ENCODE data around the gene CEMIP. TPM values are rescaled to one million over a fixed set of nuclear protein-coding genes. Genes with fewer than 3 reads are reported as not detected.

The CEMIP gene
- total and polyA plus RNA-seq, 10 of the 15 experiments (the other 5 are each of a cell fraction or from before 2014, with no cell fraction given) = 0.01 to 0.44 (median 0.16) TPM; not detected in 6

DNA sequence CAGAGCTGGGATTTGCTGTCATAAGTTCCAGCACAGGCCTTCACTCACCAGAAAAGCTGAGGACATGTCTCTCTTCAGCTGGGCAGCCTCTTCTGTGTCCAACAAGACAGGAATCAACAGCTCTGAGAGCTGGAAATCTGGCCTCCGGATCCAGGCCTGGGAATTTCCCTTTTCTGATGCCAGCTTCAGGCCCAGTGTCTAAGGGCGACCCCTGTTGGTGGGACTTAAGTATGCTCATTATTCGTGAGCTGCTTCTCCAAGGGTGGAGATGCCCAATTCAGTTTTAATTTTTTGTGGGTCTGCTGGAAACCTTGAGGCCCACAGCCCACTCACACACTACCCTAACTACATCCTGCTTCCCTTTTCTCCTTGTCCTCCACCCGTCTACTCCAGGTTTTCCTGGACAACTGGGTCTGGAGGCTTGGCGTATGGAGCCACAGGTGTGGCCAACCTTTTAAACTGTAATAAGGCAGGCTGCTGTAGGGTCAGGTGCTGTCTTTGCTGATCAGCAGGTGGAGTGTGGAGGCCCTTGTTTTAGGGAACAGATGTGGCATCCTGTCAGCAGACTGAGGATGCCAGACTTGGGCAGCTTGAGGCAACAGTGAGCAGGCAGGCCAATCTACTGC lies 2.6 kb upstream of the CEMIP start (continued):
- TF ChIP-seq CEBPB (IDR thresholded peaks at IDR 0.05; ENCODE audit: borderline replicate concordance in 1 of 2, low read depth in 2 of 2, low read length in 2 of 2) (no peak), SIN3A (IDR thresholded peaks at IDR 0.05; ENCODE audit: low read depth, low read length) (no peak), FOXM1 (IDR thresholded peaks at IDR 0.05; ENCODE audit: low read depth, low read length) (no peak), TBL1XR1 (IDR thresholded peaks at IDR 0.05; ENCODE audit: low read depth, low read length) (no peak), RAD51 (IDR thresholded peaks at IDR 0.05) (no peak), TARDBP (IDR thresholded peaks at IDR 0.05; ENCODE audit: borderline replicate concordance) (no peak), SPI1 (IDR thresholded peaks at IDR 0.05; ENCODE audit: borderline replicate concordance, insufficient read depth, low read depth, low read length) (no peak), DPF2 (IDR thresholded peaks at IDR 0.05) (no peak), TCF7 (IDR thresholded peaks at IDR 0.05; ENCODE audit: borderline replicate concordance) (no peak), CHD2 (IDR thresholded peaks at IDR 0.05; ENCODE audit: borderline replicate concordance, low read depth, low read length) (no peak), RFX5 (IDR thresholded peaks at IDR 0.05; ENCODE audit: low read depth, low read length) (no peak), HDAC2 (IDR thresholded peaks at IDR 0.05) (no peak), SUPT20H (IDR thresholded peaks at IDR 0.05; ENCODE audit: borderline replicate concordance, control insufficient read depth, low read depth, low read length) (no peak), STAT1 (conservative IDR thresholded peaks at IDR 0.05) (no peak), NFIC (IDR thresholded peaks at IDR 0.05; ENCODE audit: low read depth, low read length) (no peak), MYB (IDR thresholded peaks at IDR 0.05; ENCODE audit: borderline replicate concordance, low read depth, low read length) (no peak), PAX5 (IDR thresholded peaks at IDR 0.05; ENCODE audit: borderline replicate concordance, low read depth, low read length) (no peak), MTA2 (IDR thresholded peaks at IDR 0.05; ENCODE audit: low read depth) (no peak), CBFB (IDR thresholded peaks at IDR 0.05; ENCODE audit: low read depth) (no peak)
- TF ChIP-seq, protein P1, sequence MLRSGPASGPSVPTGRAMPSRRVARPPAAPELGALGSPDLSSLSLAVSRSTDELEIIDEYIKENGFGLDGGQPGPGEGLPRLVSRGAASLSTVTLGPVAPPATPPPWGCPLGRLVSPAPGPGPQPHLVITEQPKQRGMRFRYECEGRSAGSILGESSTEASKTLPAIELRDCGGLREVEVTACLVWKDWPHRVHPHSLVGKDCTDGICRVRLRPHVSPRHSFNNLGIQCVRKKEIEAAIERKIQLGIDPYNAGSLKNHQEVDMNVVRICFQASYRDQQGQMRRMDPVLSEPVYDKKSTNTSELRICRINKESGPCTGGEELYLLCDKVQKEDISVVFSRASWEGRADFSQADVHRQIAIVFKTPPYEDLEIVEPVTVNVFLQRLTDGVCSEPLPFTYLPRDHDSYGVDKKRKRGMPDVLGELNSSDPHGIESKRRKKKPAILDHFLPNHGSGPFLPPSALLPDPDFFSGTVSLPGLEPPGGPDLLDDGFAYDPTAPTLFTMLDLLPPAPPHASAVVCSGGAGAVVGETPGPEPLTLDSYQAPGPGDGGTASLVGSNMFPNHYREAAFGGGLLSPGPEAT (IDR thresholded peaks at IDR 0.05; ENCODE audit: low read depth) = peak; percentile 36; the same call in 1 of the 2 replicates
- TF ChIP-seq, protein P2, sequence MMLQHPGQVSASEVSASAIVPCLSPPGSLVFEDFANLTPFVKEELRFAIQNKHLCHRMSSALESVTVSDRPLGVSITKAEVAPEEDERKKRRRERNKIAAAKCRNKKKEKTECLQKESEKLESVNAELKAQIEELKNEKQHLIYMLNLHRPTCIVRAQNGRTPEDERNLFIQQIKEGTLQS (IDR thresholded peaks at IDR 0.05; ENCODE audit: borderline replicate concordance, extremely low read depth, low read depth, low read length) = no peak
- TF ChIP-seq, protein P3, sequence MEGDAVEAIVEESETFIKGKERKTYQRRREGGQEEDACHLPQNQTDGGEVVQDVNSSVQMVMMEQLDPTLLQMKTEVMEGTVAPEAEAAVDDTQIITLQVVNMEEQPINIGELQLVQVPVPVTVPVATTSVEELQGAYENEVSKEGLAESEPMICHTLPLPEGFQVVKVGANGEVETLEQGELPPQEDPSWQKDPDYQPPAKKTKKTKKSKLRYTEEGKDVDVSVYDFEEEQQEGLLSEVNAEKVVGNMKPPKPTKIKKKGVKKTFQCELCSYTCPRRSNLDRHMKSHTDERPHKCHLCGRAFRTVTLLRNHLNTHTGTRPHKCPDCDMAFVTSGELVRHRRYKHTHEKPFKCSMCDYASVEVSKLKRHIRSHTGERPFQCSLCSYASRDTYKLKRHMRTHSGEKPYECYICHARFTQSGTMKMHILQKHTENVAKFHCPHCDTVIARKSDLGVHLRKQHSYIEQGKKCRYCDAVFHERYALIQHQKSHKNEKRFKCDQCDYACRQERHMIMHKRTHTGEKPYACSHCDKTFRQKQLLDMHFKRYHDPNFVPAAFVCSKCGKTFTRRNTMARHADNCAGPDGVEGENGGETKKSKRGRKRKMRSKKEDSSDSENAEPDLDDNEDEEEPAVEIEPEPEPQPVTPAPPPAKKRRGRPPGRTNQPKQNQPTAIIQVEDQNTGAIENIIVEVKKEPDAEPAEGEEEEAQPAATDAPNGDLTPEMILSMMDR (IDR thresholded peaks at IDR 0.05 in 2 of 3, conservative IDR thresholded peaks at IDR 0.05 in 1 of 3; ENCODE audit: control insufficient read depth in 2 of 3, extremely low read depth in 1 of 3, insufficient read depth in 1 of 3, low read depth in 3 of 3, low read length in 3 of 3) = peak; percentile 86 to 94 (median 89)
- TF ChIP-seq, protein P4, sequence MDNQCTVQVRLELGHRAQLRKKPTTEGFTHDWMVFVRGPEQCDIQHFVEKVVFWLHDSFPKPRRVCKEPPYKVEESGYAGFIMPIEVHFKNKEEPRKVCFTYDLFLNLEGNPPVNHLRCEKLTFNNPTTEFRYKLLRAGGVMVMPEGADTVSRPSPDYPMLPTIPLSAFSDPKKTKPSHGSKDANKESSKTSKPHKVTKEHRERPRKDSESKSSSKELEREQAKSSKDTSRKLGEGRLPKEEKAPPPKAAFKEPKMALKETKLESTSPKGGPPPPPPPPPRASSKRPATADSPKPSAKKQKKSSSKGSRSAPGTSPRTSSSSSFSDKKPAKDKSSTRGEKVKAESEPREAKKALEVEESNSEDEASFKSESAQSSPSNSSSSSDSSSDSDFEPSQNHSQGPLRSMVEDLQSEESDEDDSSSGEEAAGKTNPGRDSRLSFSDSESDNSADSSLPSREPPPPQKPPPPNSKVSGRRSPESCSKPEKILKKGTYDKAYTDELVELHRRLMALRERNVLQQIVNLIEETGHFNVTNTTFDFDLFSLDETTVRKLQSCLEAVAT (IDR thresholded peaks at IDR 0.05) = 0 out of 2 replicates have a peak, but pooled peaks have one; percentile 44

All from GM12878 (cell line).